ENCODE data around the gene EIF3D. TPM values are rescaled to one million over a fixed set of nuclear protein-coding genes. Genes with fewer than 3 reads are reported as not detected.

Gene EIF3D
- total RNA-seq, 2 experiments from 2014 or later = 389 to 392 TPM

- intact Hi-C loops (cut with micrococcal nuclease) = no loop called here
- ATAC-seq (no peak), DNase-seq (no peak)
- Mint-ChIP-seq H3K4me3 (peak overlapping the region; percentile 99), H3K9me3 (no peaks in the 10 kb centered on the region), H3K36me3 (ENCODE audit: low read depth) (peaks cover 18% of the 10 kb centered on the region), H3K4me1 (ENCODE audit: low read depth) (peaks cover 18% of the 10 kb centered on the region), H3K27me3 (no peaks in the 10 kb centered on the region), H3K27ac (peak overlapping the region; percentile 97)
- ChIA-PET CTCF (interaction anchor here (2.3 kb wide), 1 partner anchor 10 kb away, joined by 11 read pairs; no protein-coding TSS in a partner anchor), POLR2A (interaction anchor here (0.8 to 3.0 kb wide), 9 partner anchors 19 to 180 kb away, joined by 3 to 12 read pairs (median 5); partner anchors contain the start of genes EIF3D and MYH9)
- TF ChIP-seq CTCF (IDR thresholded peaks at IDR 0.05) = no peak
Observed at GRCh38 chr22:36480941-36481392, 48.0 kb downstream of the EIF3D start.

GRCh38 chr22:36478966-36479365, 50.0 kb downstream of the EIF3D start:
- Mint-ChIP-seq H3K27me3 (no peaks in the 10 kb centered on the region), H3K9me3 (no peaks in the 10 kb centered on the region), H3K4me3 (no peak overlapping the region), H3K27ac (no peak overlapping the region), H3K36me3 (ENCODE audit: low read depth) (peaks cover 28% of the 10 kb centered on the region), H3K4me1 (ENCODE audit: low read depth) (peaks cover 18% of the 10 kb centered on the region)
- intact Hi-C loops (cut with micrococcal nuclease) = no loop called here
- DNase-seq (no peak), ATAC-seq (no peak)
- POLR2A ChIA-PET = interaction anchor here (1.2 kb wide), 1 partner anchor 12 kb away, joined by 3 read pairs; no protein-coding TSS in a partner anchor
- TF ChIP-seq CTCF (IDR thresholded peaks at IDR 0.05) = no peak
- CTCF ChIA-PET = interaction anchor here (1.9 to 2.3 kb wide), 2 partner anchors 8 to 178 kb away, joined by 7 to 11 read pairs; no protein-coding TSS in a partner anchor

GRCh38 chr22:36475341-36475740, 53.6 kb downstream of the EIF3D start:
- H3K4me3 Mint-ChIP-seq = no peak overlapping the region
- no peak for TF ChIP-seq CTCF (IDR thresholded peaks at IDR 0.05)
- POLR2A ChIA-PET = interaction anchor here (1.2 to 1.5 kb wide), 2 partner anchors 9 to 25 kb away, joined by 3 to 7 read pairs; no protein-coding TSS in a partner anchor
- H3K36me3 Mint-ChIP-seq (ENCODE audit: low read depth) = peaks cover 30% of the 10 kb centered on the region
- H3K9me3 Mint-ChIP-seq = no peaks in the 10 kb centered on the region
- no peaks in the 10 kb centered on the region for H3K27me3 Mint-ChIP-seq
- intact Hi-C loops (cut with micrococcal nuclease) = no loop called here
- no peak for ATAC-seq
- DNase-seq = no peak
- no peak overlapping the region for H3K27ac Mint-ChIP-seq
- CTCF ChIA-PET = interaction anchor here (2.6 to 14.1 kb wide), 2 partner anchors 11 to 174 kb away, joined by 13 to 152 read pairs; no protein-coding TSS in a partner anchor
- H3K4me1 Mint-ChIP-seq (ENCODE audit: low read depth) = peaks cover 9% of the 10 kb centered on the region

GRCh38 chr22:36472689-36473088, 56.3 kb downstream of the EIF3D start:
- ChIA-PET CTCF (interaction anchor here (3.9 to 14.1 kb wide), 2 partner anchors 139 to 172 kb away, joined by 31 to 152 read pairs; no protein-coding TSS in a partner anchor), POLR2A (no interaction called here)
- no peaks in the 10 kb centered on the region for H3K27me3 Mint-ChIP-seq
- H3K4me3 Mint-ChIP-seq = no peak overlapping the region
- DNase-seq (no peak), ATAC-seq (no peak)
- H3K9me3 Mint-ChIP-seq = no peaks in the 10 kb centered on the region
- peak overlapping the region; percentile 30 for H3K27ac Mint-ChIP-seq
- intact Hi-C loops (cut with micrococcal nuclease) = no loop called here
- peaks cover 26% of the 10 kb centered on the region for H3K36me3 Mint-ChIP-seq (ENCODE audit: low read depth)
- H3K4me1 Mint-ChIP-seq (ENCODE audit: low read depth) = peaks cover 15% of the 10 kb centered on the region
- no peak for TF ChIP-seq CTCF (IDR thresholded peaks at IDR 0.05)

DNA sequence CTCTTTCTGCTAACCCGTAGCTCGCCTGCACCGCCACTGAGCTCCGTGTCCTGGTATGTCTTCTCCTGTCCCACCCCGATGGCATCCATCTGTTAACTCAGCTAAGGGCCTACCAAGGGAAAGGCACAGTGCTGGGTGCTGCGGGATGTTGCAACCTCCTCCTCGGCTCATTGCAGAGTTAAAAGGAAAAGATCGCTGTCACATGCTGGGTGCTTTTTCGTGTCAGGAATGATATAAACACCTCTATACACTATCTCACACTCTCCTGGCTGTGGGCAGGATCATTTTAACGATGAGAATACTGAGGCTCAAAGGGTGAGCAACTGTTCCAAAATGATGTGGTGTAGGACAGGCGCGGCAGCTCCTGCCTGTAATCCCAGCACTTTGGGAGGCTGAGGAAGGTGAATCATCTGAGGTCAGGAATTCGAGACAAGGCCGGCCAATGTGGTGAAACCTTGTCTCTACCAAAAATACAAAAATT, 57.6 kb downstream of the EIF3D start:
- Mint-ChIP-seq H3K36me3 (ENCODE audit: low read depth) (peaks cover 17% of the 10 kb centered on the region), H3K27me3 (no peaks in the 10 kb centered on the region), H3K27ac (no peak overlapping the region), H3K4me3 (no peak overlapping the region), H3K4me1 (ENCODE audit: low read depth) (peaks cover 26% of the 10 kb centered on the region), H3K9me3 (no peaks in the 10 kb centered on the region)
- ATAC-seq (no peak), DNase-seq (no peak)
- no peak for TF ChIP-seq CTCF (IDR thresholded peaks at IDR 0.05)
- intact Hi-C loops (cut with micrococcal nuclease) = no loop called here
- CTCF ChIA-PET = interaction anchor here (1.0 to 14.1 kb wide), 29 partner anchors 9 to 254 kb away, joined by 3 to 152 read pairs (median 7); partner anchors contain the start of gene TXN2
- POLR2A ChIA-PET = interaction anchor here (0.9 to 1.5 kb wide), 4 partner anchors 13 to 142 kb away, joined by 3 to 4 read pairs (median 4); no protein-coding TSS in a partner anchor

Data from activated CD8-positive, alpha-beta T cell treated with anti-CD3 and anti-CD28 coated beads for 36 hours (primary cell).